SK-N-SH (cell line): ENCODE data around the gene RPSA. TPM values are rescaled to one million over a fixed set of nuclear protein-coding genes. Genes with fewer than 3 reads are reported as not detected.

Experiments
- CTCF ChIA-PET: fragments of 300-600, 350-600 bp; formaldehyde crosslinking; extraction: SDS; loops from one replicate; lab custom pipeline; 2021; lab: Yijun Ruan, JAX
- POLR2A ChIA-PET: fragments of 350-600 bp; sonication (Branson Sonifier 250); formaldehyde crosslinking; extraction: SDS; loops from one replicate; lab custom pipeline; 2020; ENCODE audit warnings: antibody characterized with exemption, inconsistent platforms; lab: Yijun Ruan, JAX
- DNase-seq: peaks from one replicate; pipeline ENCODE4 v3.0.0; 2012
- H2AFZ ChIP-seq: fragments of 200-600 bp; sonication (generic); 2 replicates; pipeline ENCODE4 v1.8.1; 2016; ENCODE audit warnings: antibody characterized with exemption, mild to moderate bottlenecking, low read depth
- H3F3A ChIP-seq: fragments of 200-600 bp; sonication (generic); replicated peaks from 2 replicates; pipeline ENCODE3; 2016; ENCODE audit warnings: antibody characterized with exemption, mild to moderate bottlenecking; ENCODE audit not compliant: insufficient read depth
- H3K27ac ChIP-seq, 2 experiments: fragments of 200-500 bp in 1 of 2; fragments of 200-600 bp in 1 of 2; sonication (Bioruptor generic) in 1 of 2; sonication (generic), shearing (Covaris generic) in 1 of 2; 2 replicates each; pipeline versions ENCODE4 v1.5.1 to v1.6.1; 2014 to 2016; ENCODE audit warnings: low read depth in 2 of 2, inconsistent platforms in 1 of 2, low read length in 1 of 2, mild to moderate bottlenecking in 1 of 2, mixed read lengths in 1 of 2
- H3K27me3 ChIP-seq: fragments of 200-600 bp; sonication (generic), shearing (Covaris generic); 2 replicates; pipeline ENCODE4 v1.6.1; 2016; ENCODE audit warnings: mixed run types; ENCODE audit not compliant: insufficient read depth
- H3K36me3 ChIP-seq, 2 experiments: fragments of 200-500 bp in 1 of 2; fragments of 200-600 bp in 1 of 2; sonication (Bioruptor generic) in 1 of 2; sonication (generic) in 1 of 2; replicated peaks in 1 of 2; 2 replicates each; pipeline versions ENCODE3 to v1.5.1; 2014 to 2016; ENCODE audit warnings: low read length in 1 of 2, mild to moderate bottlenecking in 1 of 2; ENCODE audit not compliant: insufficient read depth in 2 of 2, control insufficient read depth in 1 of 2
- H3K4me1 ChIP-seq, 2 experiments: fragments of 200-500 bp in 1 of 2; fragments of 200-600 bp in 1 of 2; sonication (Bioruptor generic) in 1 of 2; sonication (generic), shearing (Covaris generic) in 1 of 2; 2 replicates each; pipeline versions ENCODE4 v1.5.1 to v1.6.1; 2014 to 2016; ENCODE audit warnings: low read depth in 1 of 2, low read length in 1 of 2, mixed run types in 1 of 2; ENCODE audit not compliant: insufficient read depth in 2 of 2, control insufficient read depth in 1 of 2
- H3K4me2 ChIP-seq: fragments of 200-600 bp; sonication (generic), shearing (Covaris generic); 2 replicates; pipeline ENCODE4 v1.6.1; 2017; ENCODE audit warnings: mixed run types
- H3K4me3 ChIP-seq, 2 experiments: fragments of 200-500 bp in 1 of 2; fragments of 200-600 bp in 1 of 2; sonication (Bioruptor generic) in 1 of 2; sonication (generic), shearing (Covaris generic) in 1 of 2; 2 replicates each; pipeline versions ENCODE4 v1.5.1 to v1.8.1; 2014 to 2016; ENCODE audit warnings: low read depth in 2 of 2, inconsistent platforms in 1 of 2, low read length in 1 of 2, mild to moderate bottlenecking in 1 of 2, mixed read lengths in 1 of 2, moderate library complexity in 1 of 2
- H3K79me2 ChIP-seq: fragments of 200-600 bp; sonication (generic); 2 replicates; pipeline ENCODE4 v1.8.1; 2017; ENCODE audit warnings: mild to moderate bottlenecking; ENCODE audit not compliant: insufficient read depth
- H3K9ac ChIP-seq: fragments of 200-600 bp; sonication (generic); 2 replicates; pipeline ENCODE4 v1.6.1; 2017; ENCODE audit warnings: mixed run types
- H3K9me2 ChIP-seq: fragments of 200-600 bp; sonication (generic); 2 replicates; pipeline ENCODE4 v1.6.1; 2017; ENCODE audit warnings: mixed run types
- H3K9me3 ChIP-seq: fragments of 200-600 bp; sonication (generic); 2 replicates; pipeline ENCODE4 v1.6.1; 2017; ENCODE audit warnings: mixed run types, mild to moderate bottlenecking, moderate library complexity
- H4K20me1 ChIP-seq: fragments of 200-600 bp; sonication (generic); 2 replicates; pipeline ENCODE4 v1.6.1; 2017; ENCODE audit warnings: mild to moderate bottlenecking, mixed run types; ENCODE audit not compliant: insufficient read depth
- CTCF ChIP-seq: fragments of 200-600 bp; sonication (generic); IDR thresholded peaks from 2 replicates; pipeline ENCODE4 v1.6.1; 2017; ENCODE audit warnings: antibody characterized with exemption, mild to moderate bottlenecking, moderate library complexity
- EP300 ChIP-seq, 2 experiments: IDR thresholded peaks; 2 replicates each; pipeline versions ENCODE4 v1.4.0 to v1.6.1; 2012; ENCODE audit warnings: borderline replicate concordance in 1 of 2, low read depth in 1 of 2, low read length in 1 of 2
- EZH2phosphoT487 ChIP-seq: fragments of 200-600 bp; sonication (generic); IDR thresholded peaks from 2 replicates; pipeline ENCODE4 v1.6.1; 2017; ENCODE audit warnings: low read depth, mixed run types, mild to moderate bottlenecking, antibody characterized with exemption, moderate library complexity, borderline replicate concordance
- FOSL2 ChIP-seq: IDR thresholded peaks from 2 replicates; pipeline ENCODE4 v1.4.0; 2012; ENCODE audit warnings: low read depth, mild to moderate bottlenecking, moderate library complexity, borderline replicate concordance
- FOXJ3 ChIP-seq: sonication (generic); formaldehyde crosslinking; IDR thresholded peaks from 2 replicates; pipeline ENCODE4 v1.5.1; 2020; ENCODE audit warnings: mild to moderate bottlenecking, missing genetic modification reagents
- GATA2 ChIP-seq: sonication (generic); formaldehyde crosslinking; IDR thresholded peaks from 2 replicates; pipeline ENCODE4 v1.5.0; 2020; ENCODE audit warnings: mild to moderate bottlenecking, missing genetic modification reagents
- IRF3 ChIP-seq: fragments of 150-350 bp; IDR thresholded peaks from 2 replicates; pipeline ENCODE4 v1.6.1; 2016; ENCODE audit warnings: mild to moderate bottlenecking, low read depth, low read length
- JUND ChIP-seq: IDR thresholded peaks from 2 replicates; pipeline ENCODE4 v1.4.0; 2012
- MEF2A ChIP-seq: IDR thresholded peaks from 2 replicates; pipeline ENCODE4 v1.4.0; 2012; ENCODE audit warnings: low read depth, borderline replicate concordance
- RCOR1 ChIP-seq: fragments of 150-350 bp; IDR thresholded peaks from 2 replicates; pipeline ENCODE4 v1.6.1; 2017; ENCODE audit warnings: antibody characterized with exemption, low read length
- RXRA ChIP-seq: IDR thresholded peaks from 2 replicates; pipeline ENCODE4 v1.4.0; 2012; ENCODE audit warnings: low read depth, mild to moderate bottlenecking, borderline replicate concordance
- USF2 ChIP-seq: fragments of 150-350 bp; IDR thresholded peaks from 2 replicates; pipeline ENCODE4 v1.6.1; 2017; ENCODE audit warnings: antibody characterized with exemption, low read length, low read depth, borderline replicate concordance
- WGBS: methylation state at CpG from one replicate; pipeline ENCODE4 v1.1.6; 2017; ENCODE audit warnings: low lambda C conversion rate; 5-methylcytosine and 5-hydroxymethylcytosine counted together
- polyA plus RNA-seq, 3 experiments: library from polyadenylated mRNA; depleted of rRNA; stranded (reverse); fragments of >200 nt; gene quantifications; 2 replicates each; pipeline ENCODE4 v1.2.3, GENCODE V29; 2012
- TF ChIP-seq, protein P1 (sequence below): IDR thresholded peaks from 2 replicates; pipeline ENCODE4 v1.6.1; 2012; ENCODE audit warnings: mild to moderate bottlenecking, low read depth, low read length, moderate library complexity
- TF ChIP-seq, protein P2 (sequence below): IDR thresholded peaks from 2 replicates; pipeline ENCODE4 v1.4.0; 2012; ENCODE audit warnings: low read depth, borderline replicate concordance

RPSA gene
- polyA plus RNA-seq, 1 of the 3 experiments (the other 2 are of a cell fraction): 2,958 TPM

GRCh38 chr3:39419742-39420315 is 13.3 kb downstream of the RPSA start:
- no peaks in the 10 kb centered on the region for H3K9me3 ChIP-seq
- no peak overlapping the region for H3K27ac ChIP-seq
- H3K4me2 ChIP-seq: no peak overlapping the region
- ChIA-PET CTCF (interaction anchor here (0.6 to 1.5 kb wide), 2 partner anchors 51 to 78 kb away, joined by 3 to 8 read pairs; no protein-coding TSS in a partner anchor), POLR2A (no interaction called here)
- H3K27me3 ChIP-seq: no peaks in the 10 kb centered on the region
- no peak for TF ChIP-seq EP300 (IDR thresholded peaks at IDR 0.05; ENCODE audit: borderline replicate concordance in 1 of 2, low read depth in 1 of 2, low read length in 1 of 2)
- no peak for TF ChIP-seq RXRA
- TF ChIP-seq JUND: no peak
- TF ChIP-seq IRF3: no peak
- TF ChIP-seq GATA2 (CRISPR knock-in tag): no peak
- TF ChIP-seq FOSL2: no peak
- TF ChIP-seq FOXJ3 (CRISPR knock-in tag): no peak
- no peak for TF ChIP-seq USF2
- TF ChIP-seq, protein P1, sequence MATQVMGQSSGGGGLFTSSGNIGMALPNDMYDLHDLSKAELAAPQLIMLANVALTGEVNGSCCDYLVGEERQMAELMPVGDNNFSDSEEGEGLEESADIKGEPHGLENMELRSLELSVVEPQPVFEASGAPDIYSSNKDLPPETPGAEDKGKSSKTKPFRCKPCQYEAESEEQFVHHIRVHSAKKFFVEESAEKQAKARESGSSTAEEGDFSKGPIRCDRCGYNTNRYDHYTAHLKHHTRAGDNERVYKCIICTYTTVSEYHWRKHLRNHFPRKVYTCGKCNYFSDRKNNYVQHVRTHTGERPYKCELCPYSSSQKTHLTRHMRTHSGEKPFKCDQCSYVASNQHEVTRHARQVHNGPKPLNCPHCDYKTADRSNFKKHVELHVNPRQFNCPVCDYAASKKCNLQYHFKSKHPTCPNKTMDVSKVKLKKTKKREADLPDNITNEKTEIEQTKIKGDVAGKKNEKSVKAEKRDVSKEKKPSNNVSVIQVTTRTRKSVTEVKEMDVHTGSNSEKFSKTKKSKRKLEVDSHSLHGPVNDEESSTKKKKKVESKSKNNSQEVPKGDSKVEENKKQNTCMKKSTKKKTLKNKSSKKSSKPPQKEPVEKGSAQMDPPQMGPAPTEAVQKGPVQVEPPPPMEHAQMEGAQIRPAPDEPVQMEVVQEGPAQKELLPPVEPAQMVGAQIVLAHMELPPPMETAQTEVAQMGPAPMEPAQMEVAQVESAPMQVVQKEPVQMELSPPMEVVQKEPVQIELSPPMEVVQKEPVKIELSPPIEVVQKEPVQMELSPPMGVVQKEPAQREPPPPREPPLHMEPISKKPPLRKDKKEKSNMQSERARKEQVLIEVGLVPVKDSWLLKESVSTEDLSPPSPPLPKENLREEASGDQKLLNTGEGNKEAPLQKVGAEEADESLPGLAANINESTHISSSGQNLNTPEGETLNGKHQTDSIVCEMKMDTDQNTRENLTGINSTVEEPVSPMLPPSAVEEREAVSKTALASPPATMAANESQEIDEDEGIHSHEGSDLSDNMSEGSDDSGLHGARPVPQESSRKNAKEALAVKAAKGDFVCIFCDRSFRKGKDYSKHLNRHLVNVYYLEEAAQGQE: no peak
- no peak for TF ChIP-seq MEF2A
- TF ChIP-seq CTCF: no peak
- no peak for TF ChIP-seq RCOR1
- TF ChIP-seq EZH2phosphoT487: no peak
- TF ChIP-seq, protein P2, sequence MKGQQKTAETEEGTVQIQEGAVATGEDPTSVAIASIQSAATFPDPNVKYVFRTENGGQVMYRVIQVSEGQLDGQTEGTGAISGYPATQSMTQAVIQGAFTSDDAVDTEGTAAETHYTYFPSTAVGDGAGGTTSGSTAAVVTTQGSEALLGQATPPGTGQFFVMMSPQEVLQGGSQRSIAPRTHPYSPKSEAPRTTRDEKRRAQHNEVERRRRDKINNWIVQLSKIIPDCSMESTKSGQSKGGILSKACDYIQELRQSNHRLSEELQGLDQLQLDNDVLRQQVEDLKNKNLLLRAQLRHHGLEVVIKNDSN: no peak
- no peak overlapping the region for H3K4me3 ChIP-seq
- H3F3A ChIP-seq: peaks cover 8% of the 10 kb centered on the region
- peaks cover 0 to 2% of the 10 kb centered on the region in 2 experiments; a peak in 1 of 4 replicates for H3K4me1 ChIP-seq
- no peak for DNase-seq
- H3K9ac ChIP-seq: no peak overlapping the region
- no peaks in the 10 kb centered on the region for H4K20me1 ChIP-seq
- H3K36me3 ChIP-seq: no peaks in the 10 kb centered on the region
- no peak overlapping the region for H2AFZ ChIP-seq
- no peaks in the 10 kb centered on the region for H3K79me2 ChIP-seq
- H3K9me2 ChIP-seq: no peaks in the 10 kb centered on the region
- WGBS: 67% methylated on average over 2 of the region's 2 CpGs
